ENCODE measurements around the gene ERVFRD-1. TPM values are rescaled to one million over a fixed set of nuclear protein-coding genes. Genes with fewer than 3 reads are reported as not detected.

The ERVFRD-1 gene
- total RNA-seq, 1 donor from 2014 or later = not detected

DNA sequence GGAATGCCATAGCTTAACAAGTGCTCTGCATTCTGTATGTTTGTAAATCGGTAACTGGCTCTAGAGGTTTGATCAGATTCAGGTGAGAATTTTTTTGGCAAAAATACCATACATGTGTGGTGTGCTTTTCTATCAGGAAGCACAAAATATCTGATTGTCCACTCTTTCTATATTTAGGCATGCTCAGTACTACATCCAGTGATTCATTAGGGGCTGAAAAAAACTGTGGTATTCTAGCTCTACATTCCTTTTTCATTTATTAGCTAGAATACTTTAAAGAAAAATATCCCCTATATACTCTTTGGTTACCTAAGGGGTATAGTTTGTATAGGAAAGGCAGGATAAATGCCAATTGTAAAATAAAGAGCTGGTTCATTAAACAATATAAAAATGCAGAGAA lies 56.8 kb downstream of the ERVFRD-1 start:
- no peaks in the 10 kb centered on the region for H3K9me3 Mint-ChIP-seq (ENCODE audit: unreplicated experiment)

GRCh38 chr6:11053307-11053706 lies 58.2 kb downstream of the ERVFRD-1 start:
- no peak for DNase-seq
- no peak overlapping the region for H3K27ac Mint-ChIP-seq (ENCODE audit: unreplicated experiment)
- no peaks in the 10 kb centered on the region for H3K27me3 Mint-ChIP-seq (ENCODE audit: unreplicated experiment)
- H3K4me1 Mint-ChIP-seq (ENCODE audit: low read depth, unreplicated experiment) = no peaks in the 10 kb centered on the region
- no peaks in the 10 kb centered on the region for H3K9me3 Mint-ChIP-seq (ENCODE audit: unreplicated experiment)
- H3K4me3 Mint-ChIP-seq (ENCODE audit: unreplicated experiment) = no peak overlapping the region
- no peaks in the 10 kb centered on the region for H3K36me3 Mint-ChIP-seq (ENCODE audit: unreplicated experiment)
- no peak for TF ChIP-seq CTCF (IDR thresholded peaks at IDR 0.05; ENCODE audit: partially characterized antibody, unreplicated experiment)

More for the DNA sequence above, 56.8 kb downstream of the ERVFRD-1 start:
- Mint-ChIP-seq H3K4me3 (ENCODE audit: unreplicated experiment) (no peak overlapping the region), H3K4me1 (ENCODE audit: low read depth, unreplicated experiment) (no peaks in the 10 kb centered on the region), H3K27me3 (ENCODE audit: unreplicated experiment) (no peaks in the 10 kb centered on the region), H3K36me3 (ENCODE audit: unreplicated experiment) (no peaks in the 10 kb centered on the region), H3K27ac (ENCODE audit: unreplicated experiment) (no peak overlapping the region)
- DNase-seq = no peak
- no peak for TF ChIP-seq CTCF (IDR thresholded peaks at IDR 0.05; ENCODE audit: partially characterized antibody, unreplicated experiment)

Other genes with a start within 250 kb of the ERVFRD-1 start
- not detected for gene GCM2, start 229.7 kb downstream of the ERVFRD-1 start, total RNA-seq (ENCODE audit: unreplicated experiment)
- gene SYCP2L, start 224.7 kb downstream of the ERVFRD-1 start, total RNA-seq (ENCODE audit: unreplicated experiment) = 20.5 TPM
- gene ELOVL2, start 67.4 kb downstream of the ERVFRD-1 start, total RNA-seq (ENCODE audit: unreplicated experiment) = 10.6 TPM
- gene SMIM13, start 17.9 kb downstream of the ERVFRD-1 start, total RNA-seq (ENCODE audit: unreplicated experiment) = 10.6 TPM
- 0.71 TPM for gene NEDD9, start 120.9 kb upstream of the ERVFRD-1 start, total RNA-seq (ENCODE audit: unreplicated experiment)

Data from glutamatergic neuron (in vitro differentiated cells).